ENCODE data around the gene NDST3.

- no peak for TF ChIP-seq CTCF (IDR thresholded peaks at IDR 0.05)
- no peak for TF ChIP-seq TCF7L2 (IDR thresholded peaks at IDR 0.05; ENCODE audit: low read depth, low read length)
- TF ChIP-seq POLR2AphosphoS5 (IDR thresholded peaks at IDR 0.05; ENCODE audit: low read depth, low read length), result no peak
- TF ChIP-seq, protein P1, sequence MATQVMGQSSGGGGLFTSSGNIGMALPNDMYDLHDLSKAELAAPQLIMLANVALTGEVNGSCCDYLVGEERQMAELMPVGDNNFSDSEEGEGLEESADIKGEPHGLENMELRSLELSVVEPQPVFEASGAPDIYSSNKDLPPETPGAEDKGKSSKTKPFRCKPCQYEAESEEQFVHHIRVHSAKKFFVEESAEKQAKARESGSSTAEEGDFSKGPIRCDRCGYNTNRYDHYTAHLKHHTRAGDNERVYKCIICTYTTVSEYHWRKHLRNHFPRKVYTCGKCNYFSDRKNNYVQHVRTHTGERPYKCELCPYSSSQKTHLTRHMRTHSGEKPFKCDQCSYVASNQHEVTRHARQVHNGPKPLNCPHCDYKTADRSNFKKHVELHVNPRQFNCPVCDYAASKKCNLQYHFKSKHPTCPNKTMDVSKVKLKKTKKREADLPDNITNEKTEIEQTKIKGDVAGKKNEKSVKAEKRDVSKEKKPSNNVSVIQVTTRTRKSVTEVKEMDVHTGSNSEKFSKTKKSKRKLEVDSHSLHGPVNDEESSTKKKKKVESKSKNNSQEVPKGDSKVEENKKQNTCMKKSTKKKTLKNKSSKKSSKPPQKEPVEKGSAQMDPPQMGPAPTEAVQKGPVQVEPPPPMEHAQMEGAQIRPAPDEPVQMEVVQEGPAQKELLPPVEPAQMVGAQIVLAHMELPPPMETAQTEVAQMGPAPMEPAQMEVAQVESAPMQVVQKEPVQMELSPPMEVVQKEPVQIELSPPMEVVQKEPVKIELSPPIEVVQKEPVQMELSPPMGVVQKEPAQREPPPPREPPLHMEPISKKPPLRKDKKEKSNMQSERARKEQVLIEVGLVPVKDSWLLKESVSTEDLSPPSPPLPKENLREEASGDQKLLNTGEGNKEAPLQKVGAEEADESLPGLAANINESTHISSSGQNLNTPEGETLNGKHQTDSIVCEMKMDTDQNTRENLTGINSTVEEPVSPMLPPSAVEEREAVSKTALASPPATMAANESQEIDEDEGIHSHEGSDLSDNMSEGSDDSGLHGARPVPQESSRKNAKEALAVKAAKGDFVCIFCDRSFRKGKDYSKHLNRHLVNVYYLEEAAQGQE (IDR thresholded peaks at IDR 0.05; ENCODE audit: insufficient read depth in 1 of 2, low read depth in 2 of 2, low read length in 1 of 2), result no peak
Measured at GRCh38 chr4:118175506-118175905, 141.2 kb downstream of the NDST3 start.

Measured in Panc1 (cell line).